Activated effector memory CD4-positive, alpha-beta T cell treated with Interleukin-2 at 50 U/mL for 16 hours (primary cell): ENCODE results near the gene SEC14L5.
"Not testable (repeated sequence)": the region's sequence is repeated elsewhere in the genome, so short reads cannot be mapped to it uniquely, and the experiment has no call there.

ENCODE experiments used
- DNase-seq: peaks from one replicate; pipeline ENCODE4 v3.0.0-alpha.2; 2020

The SEC14L5 gene

GRCh38 chr16:4957420-4957719 is 760 bp upstream of the SEC14L5 start:
- no peak for DNase-seq

GRCh38 chr16:4958510-4959438 is 644 bp downstream of the SEC14L5 start:
- no peak for DNase-seq

- no peak for DNase-seq
Observed at GRCh38 chr16:4960579-4960978, 2.4 kb downstream of the SEC14L5 start.

GRCh38 chr16:4962716-4963115 is 4.6 kb downstream of the SEC14L5 start:
- no peak for DNase-seq

GRCh38 chr16:4963527-4963926 is 5.4 kb downstream of the SEC14L5 start:
- DNase-seq: not testable (repeated sequence)

- no peak for DNase-seq
Observed at GRCh38 chr16:4966736-4967453, 8.8 kb downstream of the SEC14L5 start.

GRCh38 chr16:4968278-4968677 is 10.1 kb downstream of the SEC14L5 start:
- not testable (repeated sequence) for DNase-seq

GRCh38 chr16:4968879-4969483 is 10.9 kb downstream of the SEC14L5 start:
- no peak for DNase-seq

- no peak for DNase-seq
Observed at GRCh38 chr16:4970010-4970409, 11.9 kb downstream of the SEC14L5 start.

- DNase-seq: no peak
Observed at GRCh38 chr16:4972938-4973587, 14.9 kb downstream of the SEC14L5 start.

- DNase-seq: no peak
Observed at GRCh38 chr16:4976079-4976478, 17.9 kb downstream of the SEC14L5 start.

- DNase-seq: no peak
Observed at GRCh38 chr16:4976611-4977145, 18.5 kb downstream of the SEC14L5 start.

- DNase-seq: no peak
Observed at GRCh38 chr16:4979164-4979563, 21.0 kb downstream of the SEC14L5 start.

GRCh38 chr16:4979736-4980660 is 21.9 kb downstream of the SEC14L5 start:
- DNase-seq: no peak

GRCh38 chr16:4980691-4981090 is 22.6 kb downstream of the SEC14L5 start:
- no peak for DNase-seq

GRCh38 chr16:4981473-4981872 is 23.3 kb downstream of the SEC14L5 start:
- no peak for DNase-seq

- DNase-seq: no peak
Observed at GRCh38 chr16:4982056-4982867, 24.1 kb downstream of the SEC14L5 start.

- no peak for DNase-seq
Observed at GRCh38 chr16:4984174-4984990, 26.3 kb downstream of the SEC14L5 start.

- no peak for DNase-seq
Observed at GRCh38 chr16:4987250-4987579, 29.1 kb downstream of the SEC14L5 start.
